GM18502 (cell line): ENCODE data around the gene ARID1B.

Experiments
- ATAC-seq: cut with Tn5 transposase; IDR thresholded peaks from one replicate; pipeline ENCODE4 v1.9.1; 2021; ENCODE audit warnings: mild to moderate bottlenecking; ENCODE audit not compliant: unreplicated experiment, poor library complexity

ARID1B gene

GRCh38 chr6:156952401-156952800 is 175.2 kb downstream of the ARID1B start:
- no peak for ATAC-seq

- ATAC-seq, result no peak
Measured at GRCh38 chr6:156953127-156953478, 175.9 kb downstream of the ARID1B start.

GRCh38 chr6:156953479-156954146 is 176.4 kb downstream of the ARID1B start:
- ATAC-seq, result no peak

- no peak for ATAC-seq
Measured at GRCh38 chr6:156954191-156954590, 177.0 kb downstream of the ARID1B start.

- no peak for ATAC-seq
Measured at GRCh38 chr6:156954816-156955215, 177.6 kb downstream of the ARID1B start.

- ATAC-seq, result no peak
Measured at GRCh38 chr6:156955494-156956183, 178.5 kb downstream of the ARID1B start.

GRCh38 chr6:156956286-156956685 is 179.1 kb downstream of the ARID1B start:
- ATAC-seq, result no peak

GRCh38 chr6:156957931-156958547 is 180.9 kb downstream of the ARID1B start:
- ATAC-seq, result peak; percentile 86

- no peak for ATAC-seq
Measured at GRCh38 chr6:156960525-156960924, 183.3 kb downstream of the ARID1B start.

GRCh38 chr6:156961282-156961892 is 184.2 kb downstream of the ARID1B start:
- ATAC-seq, result no peak

- ATAC-seq, result peak; percentile 66
Measured at GRCh38 chr6:156963712-156964700, 186.8 kb downstream of the ARID1B start.

GRCh38 chr6:156967852-156968251 is 190.7 kb downstream of the ARID1B start:
- no peak for ATAC-seq

GRCh38 chr6:156969233-156969632 is 192.1 kb downstream of the ARID1B start:
- no peak for ATAC-seq

GRCh38 chr6:156970595-156971112 is 193.5 kb downstream of the ARID1B start:
- ATAC-seq, result no peak

- ATAC-seq, result no peak
Measured at GRCh38 chr6:156971153-156971885, 194.1 kb downstream of the ARID1B start.

GRCh38 chr6:156972145-156972544 is 195.0 kb downstream of the ARID1B start:
- ATAC-seq, result no peak

- ATAC-seq, result no peak
Measured at GRCh38 chr6:156974830-156975261, 197.7 kb downstream of the ARID1B start.

- no peak for ATAC-seq
Measured at GRCh38 chr6:156975414-156975813, 198.2 kb downstream of the ARID1B start.
